Measurements from ENCODE around the gene CLEC20A.

CLEC20A gene

GRCh38 chr1:178496410-178497135 is at the start of gene CLEC20A:
Gene CLEC20A, minus strand, starts transcription at chr1:178496964. Its CDS starts 25 bp downstream, at chr1:178496939.
- DNase-seq (ENCODE audit: extremely low read depth in 1 of 2, low read depth in 1 of 2): no peak

GRCh38 chr1:178544531-178544930 is 47.8 kb upstream of the CLEC20A start:
- no peak for DNase-seq (ENCODE audit: extremely low read depth in 1 of 2, low read depth in 1 of 2)

- DNase-seq (ENCODE audit: extremely low read depth in 1 of 2, low read depth in 1 of 2): no peak
These were observed 46.5 kb upstream of the CLEC20A start for GRCh38 chr1:178543290-178543607.

- peak; percentile 31 to 75 for DNase-seq (ENCODE audit: extremely low read depth in 1 of 2, low read depth in 1 of 2)
These were observed 46.0 kb upstream of the CLEC20A start for GRCh38 chr1:178542554-178543289.

GRCh38 chr1:178541829-178542553 is 45.2 kb upstream of the CLEC20A start:
- DNase-seq (ENCODE audit: extremely low read depth in 1 of 2, low read depth in 1 of 2): peak in 1 of 2 donors; percentile 14

- no peak for DNase-seq (ENCODE audit: extremely low read depth in 1 of 2, low read depth in 1 of 2)
These were observed 44.6 kb upstream of the CLEC20A start for GRCh38 chr1:178541379-178541778.

GRCh38 chr1:178540646-178541045 is 43.9 kb upstream of the CLEC20A start:
- no peak for DNase-seq (ENCODE audit: extremely low read depth in 1 of 2, low read depth in 1 of 2)

GRCh38 chr1:178540204-178540603 is 43.4 kb upstream of the CLEC20A start:
- DNase-seq (ENCODE audit: extremely low read depth in 1 of 2, low read depth in 1 of 2): no peak

- no peak for DNase-seq (ENCODE audit: extremely low read depth in 1 of 2, low read depth in 1 of 2)
These were observed 42.5 kb upstream of the CLEC20A start for GRCh38 chr1:178539291-178539690.

- DNase-seq (ENCODE audit: extremely low read depth in 1 of 2, low read depth in 1 of 2): no peak
These were observed 41.6 kb upstream of the CLEC20A start for GRCh38 chr1:178538192-178538916.

GRCh38 chr1:178537382-178538090 is 40.8 kb upstream of the CLEC20A start:
- no peak for DNase-seq (ENCODE audit: extremely low read depth in 1 of 2, low read depth in 1 of 2)

GRCh38 chr1:178536844-178537371 is 40.1 kb upstream of the CLEC20A start:
- DNase-seq (ENCODE audit: extremely low read depth in 1 of 2, low read depth in 1 of 2): no peak

- DNase-seq (ENCODE audit: extremely low read depth in 1 of 2, low read depth in 1 of 2): no peak
These were observed 39.6 kb upstream of the CLEC20A start for GRCh38 chr1:178536329-178536728.

- no peak for DNase-seq (ENCODE audit: extremely low read depth in 1 of 2, low read depth in 1 of 2)
These were observed 37.5 kb upstream of the CLEC20A start for GRCh38 chr1:178534137-178534868.

GRCh38 chr1:178533121-178533946 is 36.6 kb upstream of the CLEC20A start:
- DNase-seq (ENCODE audit: extremely low read depth in 1 of 2, low read depth in 1 of 2): no peak

GRCh38 chr1:178532392-178532791 is 35.6 kb upstream of the CLEC20A start:
- peak; percentile 36 to 64 for DNase-seq (ENCODE audit: extremely low read depth in 1 of 2, low read depth in 1 of 2)

- DNase-seq (ENCODE audit: extremely low read depth in 1 of 2, low read depth in 1 of 2): no peak
These were observed 35.1 kb upstream of the CLEC20A start for GRCh38 chr1:178531887-178532286.

GRCh38 chr1:178530502-178530901 is 33.7 kb upstream of the CLEC20A start:
- DNase-seq (ENCODE audit: extremely low read depth in 1 of 2, low read depth in 1 of 2): no peak

GRCh38 chr1:178530037-178530402 is 33.3 kb upstream of the CLEC20A start:
- no peak for DNase-seq (ENCODE audit: extremely low read depth in 1 of 2, low read depth in 1 of 2)

Measured in activated CD8-positive, alpha-beta memory T cell treated with anti-CD3 and anti-CD28 coated beads for 1 hour (primary cell).